Measurements from ENCODE around the gene ZNF829. TPM values are rescaled to one million over a fixed set of nuclear protein-coding genes. Genes with fewer than 3 reads are reported as not detected.
A peak's percentile ranks its signal among the peaks of the same experiment; 100 is the strongest.

ZNF829 gene
- total RNA-seq = 1 to 10 TPM; 4.3 to 8.7 (median 6.1) TPM

DNA sequence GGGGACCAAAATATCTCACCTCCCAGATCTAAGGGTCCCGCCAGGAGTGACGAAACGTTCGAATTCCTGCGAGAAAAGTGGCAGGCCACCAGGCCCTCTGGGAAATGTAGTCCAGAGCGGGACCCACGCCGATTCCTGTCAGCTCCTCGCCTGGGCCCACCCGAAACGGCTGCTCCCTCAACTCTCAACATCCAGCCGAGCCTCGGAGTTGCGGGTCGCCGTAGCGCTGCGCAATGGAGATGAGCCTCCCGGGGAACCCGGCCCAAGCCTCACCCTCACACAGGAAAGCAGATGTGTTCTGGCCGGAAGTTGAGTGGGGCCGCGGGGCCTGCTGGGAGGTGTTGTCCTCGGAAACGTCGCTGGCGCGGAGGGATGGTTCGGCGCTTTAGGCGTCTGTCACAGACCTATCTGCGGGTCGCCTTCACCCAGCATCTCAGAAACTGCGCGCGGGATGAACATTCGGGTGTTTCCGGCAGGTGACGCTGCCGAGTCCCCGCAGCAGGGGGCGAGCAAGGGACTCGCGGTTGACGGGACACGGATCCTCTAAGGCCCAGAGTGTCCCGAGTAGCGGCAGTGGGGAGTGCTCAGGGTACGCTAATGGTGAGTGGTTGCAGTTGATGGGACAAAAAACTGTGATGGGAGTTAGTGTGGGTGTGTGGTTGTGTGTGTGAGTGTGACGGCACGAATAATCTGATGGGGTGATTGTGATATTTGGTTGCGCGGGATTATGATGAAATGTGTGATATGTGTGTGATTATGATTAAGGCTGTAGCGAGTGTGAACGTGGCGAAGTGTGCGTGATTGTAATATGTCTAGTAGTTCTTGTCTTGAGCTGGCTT is at the start of gene ZNF829, which contains the start of gene ZNF568:
TSS of gene ZNF829 (minus strand) at position 300 of the 839 bp plus-strand sequence. CDS start 1,124 bp downstream, outside the sequence.
TSS of gene ZNF568 (plus strand) at position 341 of the 839 bp plus-strand sequence. CDS start 6,439 bp downstream, outside the sequence.
- 1% methylated on average over 25 to 49 of the region's 57 CpGs for WGBS, 2 donors
- Histone ChIP-seq H3K27ac (peak within 1 kb of the TSS; percentile 91 to 95 (median 93)), H3K4me3 (replicated peaks in 1 of 3) (peak within 1 kb of the TSS; percentile 46 to 84 (median 57)), H3K27me3 (no peaks in the 10 kb centered on the region), H3K36me3 (peaks cover 0 to 7% of the 10 kb centered on the region in 2 donors), H3K4me1 (peaks cover 12 to 14% of the 10 kb centered on the region in 2 donors), H3K9me3 (no peaks in the 10 kb centered on the region)
- intact Hi-C loops (cut with DNase I) = no loop called here
- TF ChIP-seq, protein P1, sequence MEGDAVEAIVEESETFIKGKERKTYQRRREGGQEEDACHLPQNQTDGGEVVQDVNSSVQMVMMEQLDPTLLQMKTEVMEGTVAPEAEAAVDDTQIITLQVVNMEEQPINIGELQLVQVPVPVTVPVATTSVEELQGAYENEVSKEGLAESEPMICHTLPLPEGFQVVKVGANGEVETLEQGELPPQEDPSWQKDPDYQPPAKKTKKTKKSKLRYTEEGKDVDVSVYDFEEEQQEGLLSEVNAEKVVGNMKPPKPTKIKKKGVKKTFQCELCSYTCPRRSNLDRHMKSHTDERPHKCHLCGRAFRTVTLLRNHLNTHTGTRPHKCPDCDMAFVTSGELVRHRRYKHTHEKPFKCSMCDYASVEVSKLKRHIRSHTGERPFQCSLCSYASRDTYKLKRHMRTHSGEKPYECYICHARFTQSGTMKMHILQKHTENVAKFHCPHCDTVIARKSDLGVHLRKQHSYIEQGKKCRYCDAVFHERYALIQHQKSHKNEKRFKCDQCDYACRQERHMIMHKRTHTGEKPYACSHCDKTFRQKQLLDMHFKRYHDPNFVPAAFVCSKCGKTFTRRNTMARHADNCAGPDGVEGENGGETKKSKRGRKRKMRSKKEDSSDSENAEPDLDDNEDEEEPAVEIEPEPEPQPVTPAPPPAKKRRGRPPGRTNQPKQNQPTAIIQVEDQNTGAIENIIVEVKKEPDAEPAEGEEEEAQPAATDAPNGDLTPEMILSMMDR (IDR thresholded peaks at IDR 0.05) = peak in 4 of 6 experiments; percentile 55 to 67 (median 64)
- TF ChIP-seq POLR2A (IDR thresholded peaks at IDR 0.05) = peak in 1 of 2 donors; percentile 62
- DNase-seq = peak; percentile 88 to 91

DNA sequence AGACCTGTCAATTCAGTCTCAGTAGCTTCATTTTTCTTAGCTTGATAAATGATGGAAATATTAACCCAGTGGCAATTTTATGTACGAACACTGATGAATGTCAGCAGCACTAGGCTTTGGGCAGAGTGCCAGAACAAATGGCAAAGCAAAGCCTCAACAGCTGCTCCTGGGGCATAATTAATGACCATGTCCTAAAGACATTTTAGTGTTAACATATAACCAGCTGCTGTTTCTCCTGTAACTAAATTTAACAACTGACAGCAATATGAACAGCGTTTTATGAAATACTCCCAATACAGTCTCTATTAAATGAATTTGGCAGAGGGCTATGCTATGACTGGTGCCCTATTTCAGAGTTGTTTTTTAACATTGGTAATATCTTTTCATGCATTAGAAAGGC is 47.2 kb upstream of the ZNF829 start:
- Histone ChIP-seq H3K27me3 (no peaks in the 10 kb centered on the region), H3K4me1 (no peaks in the 10 kb centered on the region), H3K9me3 (no peaks in the 10 kb centered on the region), H3K36me3 (no peaks in the 10 kb centered on the region), H3K4me3 (replicated peaks in 1 of 3) (no peak overlapping the region), H3K27ac (no peak overlapping the region)
- DNase-seq = no peak
- WGBS, 2 donors = 71% methylated on average over 2 of the region's 2 CpGs
- intact Hi-C loops (cut with DNase I) = no loop called here
- TF ChIP-seq POLR2A (IDR thresholded peaks at IDR 0.05) = no peak
- TF ChIP-seq, protein P1 (IDR thresholded peaks at IDR 0.05) = no peak

DNA sequence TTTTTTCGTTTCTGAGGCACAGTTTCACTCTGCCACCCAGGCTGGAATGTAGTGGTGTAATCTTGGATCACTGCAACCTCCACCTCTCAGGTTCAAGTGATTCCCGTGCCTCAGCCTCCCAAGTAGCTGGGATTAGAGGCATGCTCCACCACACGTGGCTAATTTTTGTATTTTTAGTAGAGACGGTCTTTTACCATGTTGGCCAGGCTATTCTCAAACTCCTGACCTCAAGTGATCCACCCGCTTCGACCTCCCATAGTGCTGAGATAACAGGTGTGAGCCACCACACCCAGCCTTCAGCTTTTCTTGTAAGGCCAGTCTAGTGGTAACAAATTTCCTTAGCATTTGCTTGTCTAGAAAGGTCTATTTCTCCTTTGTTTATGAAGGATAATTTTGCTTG is 46.3 kb upstream of the ZNF829 start:
- Histone ChIP-seq H3K27ac (no peak overlapping the region), H3K4me1 (no peaks in the 10 kb centered on the region), H3K36me3 (no peaks in the 10 kb centered on the region), H3K4me3 (replicated peaks in 1 of 3) (no peak overlapping the region), H3K9me3 (no peaks in the 10 kb centered on the region), H3K27me3 (no peaks in the 10 kb centered on the region)
- WGBS, 2 donors = 79 to 82% methylated on average over 6 of the region's 6 CpGs
- TF ChIP-seq POLR2A (IDR thresholded peaks at IDR 0.05) = no peak
- TF ChIP-seq, protein P1 (IDR thresholded peaks at IDR 0.05) = no peak
- intact Hi-C loops (cut with DNase I) = no loop called here
- no peak for DNase-seq

DNA sequence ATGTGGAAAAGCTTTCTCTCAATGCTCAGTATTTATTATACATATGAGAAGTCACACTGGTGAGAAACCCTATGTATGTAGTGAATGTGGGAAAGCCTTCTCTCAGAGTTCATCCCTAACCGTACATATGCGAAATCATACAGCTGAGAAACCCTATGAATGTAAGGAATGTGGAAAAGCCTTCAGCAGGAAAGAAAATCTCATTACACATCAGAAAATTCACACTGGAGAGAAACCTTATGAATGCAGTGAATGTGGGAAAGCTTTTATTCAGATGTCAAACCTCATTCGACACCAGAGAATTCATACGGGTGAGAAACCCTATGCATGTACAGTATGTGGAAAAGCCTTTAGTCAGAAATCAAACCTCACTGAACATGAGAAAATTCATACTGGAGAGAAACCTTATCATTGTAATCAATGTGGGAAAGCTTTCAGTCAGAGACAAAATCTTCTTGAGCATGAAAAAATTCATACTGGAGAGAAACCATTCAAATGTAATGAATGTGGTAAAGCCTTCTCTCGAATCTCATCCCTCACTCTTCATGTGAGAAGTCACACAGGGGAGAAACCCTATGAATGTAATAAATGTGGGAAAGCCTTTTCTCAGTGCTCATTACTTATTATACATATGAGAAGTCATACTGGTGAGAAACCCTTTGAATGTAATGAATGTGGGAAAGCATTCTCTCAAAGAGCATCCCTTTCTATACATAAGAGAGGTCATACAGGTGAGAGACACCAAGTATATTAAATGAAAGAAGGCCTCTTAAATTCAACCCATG is 34.4 kb upstream of the ZNF829 start:
- no peaks in the 10 kb centered on the region for H3K27me3 ChIP-seq
- H3K27ac ChIP-seq = no peak overlapping the region
- DNase-seq = no peak
- TF ChIP-seq POLR2A (IDR thresholded peaks at IDR 0.05) = no peak
- TF ChIP-seq, protein P1 (IDR thresholded peaks at IDR 0.05) = no peak
- H3K4me3 ChIP-seq (replicated peaks in 1 of 3) = no peak overlapping the region
- H3K9me3 ChIP-seq = peaks cover 3% of the 10 kb centered on the region
- H3K4me1 ChIP-seq = no peaks in the 10 kb centered on the region
- 96% methylated on average over 5 of the region's 5 CpGs for WGBS, 2 donors
- intact Hi-C loops (cut with DNase I) = no loop called here
- H3K36me3 ChIP-seq = peaks cover 24 to 27% of the 10 kb centered on the region in 2 donors

All from thyroid gland (tissue), 4 donors.